ENCODE data around the gene MIOX. TPM values are rescaled to one million over a fixed set of nuclear protein-coding genes. Genes with fewer than 3 reads are reported as not detected.

The MIOX gene
- total RNA-seq, 4 donors from 2014 or later = not detected

DNA sequence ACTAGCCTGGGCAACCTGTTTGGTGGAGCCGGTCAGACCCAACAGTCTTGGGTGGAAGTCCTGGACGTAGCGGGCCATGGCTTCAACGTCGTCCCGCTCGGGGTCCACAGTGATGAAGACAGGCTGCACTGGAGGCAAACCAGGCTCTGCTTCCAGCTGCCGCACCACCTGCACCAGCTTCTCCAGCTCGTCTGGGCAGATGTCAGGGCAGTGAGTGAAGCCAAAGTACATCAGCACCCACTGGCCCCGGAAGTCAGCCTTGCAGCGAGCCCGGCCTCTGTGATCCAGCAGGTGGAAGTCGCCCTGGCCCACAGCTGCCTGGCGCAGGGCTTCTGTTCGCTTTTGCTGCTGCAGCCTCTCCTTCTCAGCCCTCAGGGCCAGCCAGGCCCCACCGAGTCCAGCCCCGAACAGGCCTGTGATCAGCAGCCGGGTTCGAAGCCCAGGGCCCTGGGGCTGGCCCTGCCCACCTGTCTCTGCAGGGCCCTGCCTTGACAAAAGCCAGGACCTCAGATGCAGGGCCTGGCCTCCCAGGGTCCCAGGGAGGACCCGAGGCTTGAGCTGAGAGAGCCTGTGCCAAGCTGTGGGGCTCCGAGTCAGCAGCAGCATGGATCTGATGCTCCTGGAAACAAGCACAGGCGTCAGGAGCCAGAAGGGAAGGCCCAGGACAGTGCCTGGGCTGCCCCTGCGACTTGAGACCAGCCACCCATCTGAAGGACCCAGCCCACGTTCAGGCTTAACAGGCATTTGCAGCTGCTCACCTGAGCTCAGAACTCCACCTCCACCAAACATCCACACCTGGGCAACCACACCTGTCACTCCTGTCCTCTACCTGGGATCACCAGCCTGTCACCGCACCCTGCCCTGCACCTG is 37.4 kb downstream of the MIOX start:
- DNase-seq (ENCODE audit: low spot score in 2 of 2) = no peak
- TF ChIP-seq POLR2A (IDR thresholded peaks at IDR 0.05) = no peak
- TF ChIP-seq, protein P1, sequence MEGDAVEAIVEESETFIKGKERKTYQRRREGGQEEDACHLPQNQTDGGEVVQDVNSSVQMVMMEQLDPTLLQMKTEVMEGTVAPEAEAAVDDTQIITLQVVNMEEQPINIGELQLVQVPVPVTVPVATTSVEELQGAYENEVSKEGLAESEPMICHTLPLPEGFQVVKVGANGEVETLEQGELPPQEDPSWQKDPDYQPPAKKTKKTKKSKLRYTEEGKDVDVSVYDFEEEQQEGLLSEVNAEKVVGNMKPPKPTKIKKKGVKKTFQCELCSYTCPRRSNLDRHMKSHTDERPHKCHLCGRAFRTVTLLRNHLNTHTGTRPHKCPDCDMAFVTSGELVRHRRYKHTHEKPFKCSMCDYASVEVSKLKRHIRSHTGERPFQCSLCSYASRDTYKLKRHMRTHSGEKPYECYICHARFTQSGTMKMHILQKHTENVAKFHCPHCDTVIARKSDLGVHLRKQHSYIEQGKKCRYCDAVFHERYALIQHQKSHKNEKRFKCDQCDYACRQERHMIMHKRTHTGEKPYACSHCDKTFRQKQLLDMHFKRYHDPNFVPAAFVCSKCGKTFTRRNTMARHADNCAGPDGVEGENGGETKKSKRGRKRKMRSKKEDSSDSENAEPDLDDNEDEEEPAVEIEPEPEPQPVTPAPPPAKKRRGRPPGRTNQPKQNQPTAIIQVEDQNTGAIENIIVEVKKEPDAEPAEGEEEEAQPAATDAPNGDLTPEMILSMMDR (IDR thresholded peaks at IDR 0.05) = no peak
- intact Hi-C loops (cut with DNase I; ENCODE audit: low total_unique reads) = no loop called here
- H3K4me3 ChIP-seq (ENCODE audit: low read depth, poor library complexity, severe bottlenecking) = no peak overlapping the region
- 67 to 81% methylated on average over 14 to 20 of the region's 25 CpGs for WGBS, 2 donors

GRCh38 chr22:50524676-50525103 is 38.0 kb downstream of the MIOX start:
- peak overlapping the region; percentile 34 for H3K4me3 ChIP-seq (ENCODE audit: low read depth, poor library complexity, severe bottlenecking)
- WGBS, 2 donors = 3 to 5% methylated on average over 19 of the region's 19 CpGs
- intact Hi-C loops (cut with DNase I; ENCODE audit: low total_unique reads) = no loop called here
- no peak for DNase-seq (ENCODE audit: low spot score in 2 of 2)
- TF ChIP-seq POLR2A (IDR thresholded peaks at IDR 0.05) = no peak
- TF ChIP-seq, protein P1 (IDR thresholded peaks at IDR 0.05) = no peak

- intact Hi-C loops (cut with DNase I; ENCODE audit: low total_unique reads) = no loop called here
- 0 to 7% methylated on average over 6 to 47 of the region's 84 CpGs for WGBS, 2 donors
- H3K4me3 ChIP-seq (ENCODE audit: low read depth, poor library complexity, severe bottlenecking) = peak within 1 kb of the TSS; percentile 34
- DNase-seq (ENCODE audit: low spot score in 2 of 2) = peak; percentile 95 to 99
- no peak for TF ChIP-seq POLR2A (IDR thresholded peaks at IDR 0.05)
- TF ChIP-seq, protein P1 (IDR thresholded peaks at IDR 0.05) = no peak
Measured at GRCh38 chr22:50525104-50525857, 38.6 kb downstream of the MIOX start, which contains the start of gene SCO2. TSS of gene SCO2 (minus strand) at chr22:50525598. CDS start at chr22:50524411, 1,187 bp downstream.

- peak overlapping the region; percentile 34 for H3K4me3 ChIP-seq (ENCODE audit: low read depth, poor library complexity, severe bottlenecking)
- intact Hi-C loops (cut with DNase I; ENCODE audit: low total_unique reads) = no loop called here
- TF ChIP-seq, protein P1 (IDR thresholded peaks at IDR 0.05) = no peak
- TF ChIP-seq POLR2A (IDR thresholded peaks at IDR 0.05) = no peak
- DNase-seq (ENCODE audit: low spot score in 2 of 2) = no peak
- WGBS, 2 donors = 2% methylated on average over 10 of the region's 33 CpGs; no CpG with 5 or more reads in 1 of the 2 donors
Measured at GRCh38 chr22:50525858-50526107, 39.1 kb downstream of the MIOX start.

- peak; percentile 72 to 96 for DNase-seq (ENCODE audit: low spot score in 2 of 2)
- peak overlapping the region; percentile 34 for H3K4me3 ChIP-seq (ENCODE audit: low read depth, poor library complexity, severe bottlenecking)
- 0 to 1% methylated on average over 24 to 31 of the region's 77 CpGs for WGBS, 2 donors
- TF ChIP-seq, protein P1 (IDR thresholded peaks at IDR 0.05) = no peak
- TF ChIP-seq POLR2A (IDR thresholded peaks at IDR 0.05) = no peak
- intact Hi-C loops (cut with DNase I; ENCODE audit: low total_unique reads) = no loop called here
Measured at GRCh38 chr22:50526108-50526833, 39.6 kb downstream of the MIOX start.

All from lower leg skin (tissue), 4 donors.